NCI-H2107 (cell line): ENCODE data around the gene PDXDC1.
"Not testable (repeated sequence)": the region's sequence is repeated elsewhere in the genome, so short reads cannot be mapped to it uniquely, and the experiment has no call there.

ENCODE experiments used
- DNase-seq: peaks from one replicate; lab custom pipeline; 2025; lab: John Stamatoyannopoulos, UW

Gene PDXDC1

GRCh38 chr16:14971621-14972228, 3.1 kb upstream of the PDXDC1 start:
- not testable (repeated sequence) for DNase-seq

GRCh38 chr16:14973785-14974322, 972 bp upstream of the PDXDC1 start:
- not testable (repeated sequence) for DNase-seq

GRCh38 chr16:14974331-14974655, 533 bp upstream of the PDXDC1 start:
- DNase-seq = not testable (repeated sequence)

GRCh38 chr16:14975418-14976194, 780 bp downstream of the PDXDC1 start:
- DNase-seq = not testable (repeated sequence)

- not testable (repeated sequence) for DNase-seq
Measured at GRCh38 chr16:14976971-14977736, 2.3 kb downstream of the PDXDC1 start.

GRCh38 chr16:14978281-14978680, 3.5 kb downstream of the PDXDC1 start:
- DNase-seq = not testable (repeated sequence)

GRCh38 chr16:14978908-14979307, 4.1 kb downstream of the PDXDC1 start:
- not testable (repeated sequence) for DNase-seq

- DNase-seq = not testable (repeated sequence)
Measured at GRCh38 chr16:14981234-14981633, 6.4 kb downstream of the PDXDC1 start.

- not testable (repeated sequence) for DNase-seq
Measured at GRCh38 chr16:14982521-14982920, 7.7 kb downstream of the PDXDC1 start.

GRCh38 chr16:14988092-14988491, 13.3 kb downstream of the PDXDC1 start:
- not testable (repeated sequence) for DNase-seq

GRCh38 chr16:14988661-14989191, 13.9 kb downstream of the PDXDC1 start:
- not testable (repeated sequence) for DNase-seq

GRCh38 chr16:14989291-14990281, 14.8 kb downstream of the PDXDC1 start:
- not testable (repeated sequence) for DNase-seq

GRCh38 chr16:14993277-14994151, 18.7 kb downstream of the PDXDC1 start:
- DNase-seq = not testable (repeated sequence)

- DNase-seq = not testable (repeated sequence)
Measured at GRCh38 chr16:14996702-14997101, 21.9 kb downstream of the PDXDC1 start.

GRCh38 chr16:14998300-14998699, 23.5 kb downstream of the PDXDC1 start:
- DNase-seq = not testable (repeated sequence)

GRCh38 chr16:14999845-15000244, 25.0 kb downstream of the PDXDC1 start:
- DNase-seq = not testable (repeated sequence)

- not testable (repeated sequence) for DNase-seq
Measured at GRCh38 chr16:15002448-15002847, 27.6 kb downstream of the PDXDC1 start.

GRCh38 chr16:15005357-15006132, 30.7 kb downstream of the PDXDC1 start:
- DNase-seq = not testable (repeated sequence)

- not testable (repeated sequence) for DNase-seq
Measured at GRCh38 chr16:15008647-15009046, 33.8 kb downstream of the PDXDC1 start.
